ENCODE data around the gene PRRX1.

DNA sequence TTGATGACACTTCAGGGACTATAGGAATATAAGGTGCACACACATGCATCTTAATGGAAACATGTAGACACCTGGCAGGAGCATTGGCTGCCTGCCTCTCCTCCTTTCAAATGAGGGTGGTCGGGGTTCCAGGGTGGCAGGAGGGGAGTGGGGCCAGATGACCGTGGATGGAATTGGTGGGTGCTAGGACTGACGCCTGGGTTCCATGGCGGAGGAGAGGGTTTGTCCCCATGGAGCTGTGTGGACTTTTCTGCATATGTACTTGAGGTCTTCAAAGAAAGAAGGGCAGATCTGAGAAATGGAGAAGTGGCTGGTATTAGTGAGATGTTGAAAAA, 7.7 kb downstream of the PRRX1 start:
- TF ChIP-seq, protein P1, sequence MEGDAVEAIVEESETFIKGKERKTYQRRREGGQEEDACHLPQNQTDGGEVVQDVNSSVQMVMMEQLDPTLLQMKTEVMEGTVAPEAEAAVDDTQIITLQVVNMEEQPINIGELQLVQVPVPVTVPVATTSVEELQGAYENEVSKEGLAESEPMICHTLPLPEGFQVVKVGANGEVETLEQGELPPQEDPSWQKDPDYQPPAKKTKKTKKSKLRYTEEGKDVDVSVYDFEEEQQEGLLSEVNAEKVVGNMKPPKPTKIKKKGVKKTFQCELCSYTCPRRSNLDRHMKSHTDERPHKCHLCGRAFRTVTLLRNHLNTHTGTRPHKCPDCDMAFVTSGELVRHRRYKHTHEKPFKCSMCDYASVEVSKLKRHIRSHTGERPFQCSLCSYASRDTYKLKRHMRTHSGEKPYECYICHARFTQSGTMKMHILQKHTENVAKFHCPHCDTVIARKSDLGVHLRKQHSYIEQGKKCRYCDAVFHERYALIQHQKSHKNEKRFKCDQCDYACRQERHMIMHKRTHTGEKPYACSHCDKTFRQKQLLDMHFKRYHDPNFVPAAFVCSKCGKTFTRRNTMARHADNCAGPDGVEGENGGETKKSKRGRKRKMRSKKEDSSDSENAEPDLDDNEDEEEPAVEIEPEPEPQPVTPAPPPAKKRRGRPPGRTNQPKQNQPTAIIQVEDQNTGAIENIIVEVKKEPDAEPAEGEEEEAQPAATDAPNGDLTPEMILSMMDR (IDR thresholded peaks at IDR 0.05; ENCODE audit: low read length): no peak
- TF ChIP-seq EZH2 (optimal IDR thresholded peaks at IDR 0.05; ENCODE audit: low read depth, low read length) (no peak), EZH2phosphoT487 (IDR thresholded peaks at IDR 0.05; ENCODE audit: low read length) (no peak)

Measured in MM.1S (cell line).